ENCODE measurements around the gene CHRM1. TPM values are rescaled to one million over a fixed set of nuclear protein-coding genes. Genes with fewer than 3 reads are reported as not detected.

The CHRM1 gene
- total RNA-seq, 2 donors from 2014 or later, result not detected

DNA sequence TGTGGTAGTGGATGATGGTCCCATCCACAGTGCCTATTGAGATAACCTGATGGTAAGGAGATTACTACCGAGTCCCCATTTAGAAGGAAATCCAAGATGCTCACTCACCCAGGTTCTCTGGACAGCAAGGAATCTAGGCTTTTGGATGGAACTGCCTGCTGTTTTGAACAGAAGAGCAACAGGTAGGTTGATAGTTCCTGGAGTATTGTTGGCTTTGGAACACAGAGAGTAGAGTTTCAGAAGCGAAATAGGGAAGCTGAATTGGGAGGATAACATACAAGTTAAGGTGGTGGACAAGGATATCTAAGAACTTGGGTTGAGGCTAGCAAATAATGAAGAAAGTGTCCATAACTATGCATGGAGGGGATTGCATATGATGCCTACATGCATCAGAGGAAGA, 36.0 kb upstream of the CHRM1 start:
- H3K27ac Mint-ChIP-seq, result no peak overlapping the region
- H3K36me3 Mint-ChIP-seq (ENCODE audit: low read depth), result no peaks in the 10 kb centered on the region

GRCh38 chr11:62954478-62954877, 33.3 kb upstream of the CHRM1 start:
- Mint-ChIP-seq H3K27ac (no peak overlapping the region), H3K27me3 (ENCODE audit: insufficient read depth) (no peaks in the 10 kb centered on the region), H3K9me3 (no peaks in the 10 kb centered on the region), H3K4me1 (peaks cover 6% of the 10 kb centered on the region), H3K4me3 (no peak overlapping the region), H3K36me3 (ENCODE audit: low read depth) (no peaks in the 10 kb centered on the region)
- Histone ChIP-seq H3K9ac (ENCODE audit: extremely low read depth, low read length, poor library complexity, severe bottlenecking) (no peak overlapping the region), H3K27me3 (ENCODE audit: control insufficient read depth, insufficient read depth, low read length, poor library complexity, severe bottlenecking) (no peaks in the 10 kb centered on the region), H3K36me3 (ENCODE audit: control insufficient read depth, insufficient read depth, low read length) (no peaks in the 10 kb centered on the region), H3K4me1 (ENCODE audit: control insufficient read depth, insufficient read depth, low read length) (no peaks in the 10 kb centered on the region), H3K4me3 (ENCODE audit: low read length) (no peak overlapping the region), H3K27ac (ENCODE audit: low read depth, low read length) (no peak overlapping the region), H3K9me3 (ENCODE audit: control insufficient read depth, low read length) (no peaks in the 10 kb centered on the region)
- 78 to 90% methylated on average over 5 of the region's 5 CpGs for WGBS, 2 experiments (ENCODE audit: insufficient coverage in 1 of 2, insufficient read length in 1 of 2)
- no peak for DNase-seq
- TF ChIP-seq CTCF (conservative IDR thresholded peaks at IDR 0.05), result no peak

More for the DNA sequence above, 36.0 kb upstream of the CHRM1 start:
- H3K9ac ChIP-seq (ENCODE audit: extremely low read depth, low read length, poor library complexity, severe bottlenecking), result no peak overlapping the region
- H3K27ac ChIP-seq (ENCODE audit: low read depth, low read length), result no peak overlapping the region
- H3K9me3 Mint-ChIP-seq, result no peaks in the 10 kb centered on the region
- H3K36me3 ChIP-seq (ENCODE audit: control insufficient read depth, insufficient read depth, low read length), result no peaks in the 10 kb centered on the region
- no peak for DNase-seq
- no peak for TF ChIP-seq CTCF (conservative IDR thresholded peaks at IDR 0.05)
- no peak overlapping the region for H3K4me3 Mint-ChIP-seq
- no peaks in the 10 kb centered on the region for H3K27me3 ChIP-seq (ENCODE audit: control insufficient read depth, insufficient read depth, low read length, poor library complexity, severe bottlenecking)
- H3K4me3 ChIP-seq (ENCODE audit: low read length), result no peak overlapping the region
- H3K4me1 Mint-ChIP-seq, result peaks cover 6% of the 10 kb centered on the region
- no peaks in the 10 kb centered on the region for H3K9me3 ChIP-seq (ENCODE audit: control insufficient read depth, low read length)
- no peaks in the 10 kb centered on the region for H3K4me1 ChIP-seq (ENCODE audit: control insufficient read depth, insufficient read depth, low read length)
- H3K27me3 Mint-ChIP-seq (ENCODE audit: insufficient read depth), result peaks cover 1% of the 10 kb centered on the region
- WGBS, 2 experiments (ENCODE audit: insufficient coverage in 1 of 2, insufficient read length in 1 of 2), result 95 to 100% methylated on average over 2 of the region's 2 CpGs

GRCh38 chr11:62953811-62954210, 32.6 kb upstream of the CHRM1 start:
- no peak overlapping the region for H3K27ac ChIP-seq (ENCODE audit: low read depth, low read length)
- WGBS, 2 experiments (ENCODE audit: insufficient coverage in 1 of 2, insufficient read length in 1 of 2), result 78 to 91% methylated on average over 1 to 4 of the region's 4 CpGs
- H3K9me3 ChIP-seq (ENCODE audit: control insufficient read depth, low read length), result no peaks in the 10 kb centered on the region
- TF ChIP-seq CTCF (conservative IDR thresholded peaks at IDR 0.05), result no peak
- H3K4me3 Mint-ChIP-seq, result no peak overlapping the region
- no peaks in the 10 kb centered on the region for H3K27me3 Mint-ChIP-seq (ENCODE audit: insufficient read depth)
- H3K36me3 ChIP-seq (ENCODE audit: control insufficient read depth, insufficient read depth, low read length), result no peaks in the 10 kb centered on the region
- H3K36me3 Mint-ChIP-seq (ENCODE audit: low read depth), result no peaks in the 10 kb centered on the region
- no peaks in the 10 kb centered on the region for H3K9me3 Mint-ChIP-seq
- no peak for DNase-seq
- H3K9ac ChIP-seq (ENCODE audit: extremely low read depth, low read length, poor library complexity, severe bottlenecking), result no peak overlapping the region
- H3K4me3 ChIP-seq (ENCODE audit: low read length), result no peak overlapping the region
- no peaks in the 10 kb centered on the region for H3K27me3 ChIP-seq (ENCODE audit: control insufficient read depth, insufficient read depth, low read length, poor library complexity, severe bottlenecking)
- H3K4me1 Mint-ChIP-seq, result peaks cover 6% of the 10 kb centered on the region
- H3K4me1 ChIP-seq (ENCODE audit: control insufficient read depth, insufficient read depth, low read length), result no peaks in the 10 kb centered on the region
- no peak overlapping the region for H3K27ac Mint-ChIP-seq

Measured in endodermal cell (in vitro differentiated cells).